Keratinocyte (primary cell): ENCODE results near the gene MCM9. TPM values are rescaled to one million over a fixed set of nuclear protein-coding genes. Genes with fewer than 3 reads are reported as not detected.

Experiments used
- DNase-seq: peaks from one replicate; pipeline ENCODE4 v3.0.0-alpha.2; 2011; ENCODE audit warnings: low read depth, missing footprints, low spot score
- FAIRE-seq: peaks from 2 replicates; lab custom pipeline; 2011; peaks lifted over from hg19 to GRCh38; lab: Jason Lieb, UNC
- H2AFZ ChIP-seq: 2 replicates; pipeline ENCODE4 v1.6.0; 2012; ENCODE audit warnings: low read length, control low read depth, inconsistent platforms; ENCODE audit not compliant: control insufficient read depth
- H3K27ac ChIP-seq: 2 replicates; pipeline ENCODE4 v1.5.1; 2011; ENCODE audit warnings: low read length; ENCODE audit not compliant: control insufficient read depth, insufficient read depth
- H3K27me3 ChIP-seq: 3 replicates; pipeline ENCODE4 v1.6.0; 2011; ENCODE audit warnings: low read length; ENCODE audit not compliant: control insufficient read depth, insufficient read depth; ENCODE audit errors: extremely low read depth
- H3K36me3 ChIP-seq, 2 experiments: 2 replicates in 1 of 2; 3 replicates in 1 of 2; pipeline ENCODE4 v1.5.1; 2011; ENCODE audit warnings: low read length in 2 of 2, mild to moderate bottlenecking in 1 of 2; ENCODE audit not compliant: control insufficient read depth in 2 of 2, insufficient read depth in 2 of 2; ENCODE audit errors: extremely low read depth in 1 of 2
- H3K4me1 ChIP-seq: 3 replicates; pipeline ENCODE4 v1.5.1; 2011; ENCODE audit warnings: low read length; ENCODE audit not compliant: control insufficient read depth, insufficient read depth; ENCODE audit errors: extremely low read depth
- H3K4me2 ChIP-seq: 3 replicates; pipeline ENCODE4 v1.6.0; 2011; ENCODE audit warnings: low read depth, low read length; ENCODE audit not compliant: control insufficient read depth, insufficient read depth; ENCODE audit errors: extremely low read depth
- H3K4me3 ChIP-seq, 3 experiments: fragments of 200-600 bp in 1 of 3; sonication (generic) in 1 of 3; 2 replicates in 2 of 3; 3 replicates in 1 of 3; pipeline ENCODE4 v1.5.1; 2011 to 2016; ENCODE audit warnings: low read length in 3 of 3, mild to moderate bottlenecking in 3 of 3, control low read depth in 2 of 3, inconsistent platforms in 1 of 3, low read depth in 1 of 3, mixed read lengths in 1 of 3, mixed run types in 1 of 3, moderate library complexity in 1 of 3; ENCODE audit not compliant: control insufficient read depth in 2 of 3, insufficient read depth in 2 of 3; ENCODE audit errors: extremely low read depth in 1 of 3
- H3K79me2 ChIP-seq: 2 replicates; pipeline ENCODE4 v1.6.0; 2012; ENCODE audit warnings: low read length; ENCODE audit not compliant: control insufficient read depth, insufficient read depth
- H3K9ac ChIP-seq: 3 replicates; pipeline ENCODE4 v1.6.0; 2011; ENCODE audit warnings: low read length; ENCODE audit not compliant: control insufficient read depth, insufficient read depth; ENCODE audit errors: extremely low read depth
- H3K9me1 ChIP-seq: 3 replicates; pipeline ENCODE4 v1.6.0; 2011; ENCODE audit warnings: low read length; ENCODE audit not compliant: control insufficient read depth, insufficient read depth; ENCODE audit errors: extremely low read depth
- H3K9me3 ChIP-seq: 2 replicates; pipeline ENCODE4 v1.5.1; 2012; ENCODE audit warnings: low read depth, low read length; ENCODE audit not compliant: control insufficient read depth
- H4K20me1 ChIP-seq: 3 replicates; pipeline ENCODE4 v1.6.0; 2011; ENCODE audit warnings: low read length; ENCODE audit not compliant: control insufficient read depth, insufficient read depth; ENCODE audit errors: extremely low read depth
- CTCF ChIP-seq, 3 experiments: IDR thresholded peaks in 1 of 3; conservative IDR thresholded peaks in 1 of 3; optimal IDR thresholded peaks in 1 of 3; 2 replicates in 2 of 3; 3 replicates in 1 of 3; pipeline versions ENCODE3 to v1.5.1; 2011; ENCODE audit warnings: low read length in 3 of 3, mild to moderate bottlenecking in 3 of 3, moderate library complexity in 2 of 3, control low read depth in 1 of 3, inconsistent platforms in 1 of 3; ENCODE audit not compliant: insufficient read depth in 2 of 3; ENCODE audit errors: extremely low read depth in 1 of 3
- EZH2 ChIP-seq: IDR thresholded peaks from one replicate; pipeline ENCODE4 v1.6.1; 2012; ENCODE audit warnings: inconsistent platforms, mild to moderate bottlenecking, low read length, moderate library complexity
- dilution Hi-C: fragments of 300-500 bp; cut with MboI; formaldehyde crosslinking; loops from one replicate; pipeline ENCODE4 v1.7.0; 2020; ENCODE audit warnings: low sequenced_read_pairs; ENCODE audit not compliant: extremely low pct_ligation_motif_present
- polyA plus RNA-seq, 5 experiments: library from polyadenylated mRNA; depleted of rRNA in 3 of 5; stranded (reverse) in 3 of 5; stranded (forward) in 1 of 5; unstranded in 1 of 5; fragments of >200 nt; gene quantifications; 1 replicate in 1 of 5; 2 replicates in 3 of 5; 3 replicates in 1 of 5; pipeline versions ENCODE4 v1.2.1 to v1.2.3, GENCODE V29; 2011 to 2012; ENCODE audit warnings: missing spikeins in 2 of 5, low read depth in 1 of 5, low replicate concordance in 1 of 5

Gene MCM9
- polyA plus RNA-seq, 1 donor (not counting 4 experiments of a cell fraction or from before 2014, with no cell fraction given), result 3.1 TPM

- dilution Hi-C loops, result no loop called here
- Histone ChIP-seq H3K36me3 (no peaks in the 10 kb centered on the region), H3K27ac (no peak overlapping the region), H3K9me1 (no peaks in the 10 kb centered on the region), H3K4me1 (peaks cover 6% of the 10 kb centered on the region), H4K20me1 (no peaks in the 10 kb centered on the region), H2AFZ (no peak overlapping the region), H3K27me3 (no peaks in the 10 kb centered on the region), H3K79me2 (no peaks in the 10 kb centered on the region), H3K4me2 (no peak overlapping the region), H3K9me3 (no peaks in the 10 kb centered on the region), H3K9ac (no peak overlapping the region), H3K4me3 (no peak overlapping the region)
- TF ChIP-seq CTCF (optimal IDR thresholded peaks at IDR 0.05 in 1 of 3, IDR thresholded peaks at IDR 0.05 in 1 of 3, conservative IDR thresholded peaks at IDR 0.05 in 1 of 3; ENCODE audit: extremely low read depth in 1 of 3, insufficient read depth in 2 of 3, low read length in 3 of 3) (no peak), EZH2 (no peak)
- FAIRE-seq (no peak), DNase-seq (no peak)
Measured at GRCh38 chr6:118872726-118873125, 62.2 kb downstream of the MCM9 start.

GRCh38 chr6:118872318-118872717, 62.6 kb downstream of the MCM9 start:
- dilution Hi-C loops, result no loop called here
- no peak overlapping the region for H3K9ac ChIP-seq
- no peaks in the 10 kb centered on the region for H3K9me3 ChIP-seq
- TF ChIP-seq CTCF (optimal IDR thresholded peaks at IDR 0.05 in 1 of 3, IDR thresholded peaks at IDR 0.05 in 1 of 3, conservative IDR thresholded peaks at IDR 0.05 in 1 of 3; ENCODE audit: extremely low read depth in 1 of 3, insufficient read depth in 2 of 3, low read length in 3 of 3), result no peak
- TF ChIP-seq EZH2, result no peak
- no peaks in the 10 kb centered on the region for H3K79me2 ChIP-seq
- no peak for DNase-seq
- H3K4me3 ChIP-seq, result no peak overlapping the region
- no peaks in the 10 kb centered on the region for H3K9me1 ChIP-seq
- no peaks in the 10 kb centered on the region for H3K36me3 ChIP-seq
- FAIRE-seq, result no peak
- no peaks in the 10 kb centered on the region for H3K27me3 ChIP-seq
- H3K4me1 ChIP-seq, result peaks cover 6% of the 10 kb centered on the region
- H3K4me2 ChIP-seq, result no peak overlapping the region
- H4K20me1 ChIP-seq, result no peaks in the 10 kb centered on the region
- H3K27ac ChIP-seq, result no peak overlapping the region
- H2AFZ ChIP-seq, result no peak overlapping the region
